Tibial artery (tissue), 4 donors: Measurements from ENCODE around the gene RUNX2.

ENCODE experiments used
- DNase-seq, 2 donors: peaks; one replicate each; pipeline ENCODE4 v3.0.0-alpha.2; 2019
- H3K27ac ChIP-seq, 2 donors: fragments of 200-600 bp; sonication (generic) in 1 of 2; 1 replicate in 1 of 2; 2 replicates in 1 of 2; pipeline ENCODE4 v1.5.1; 2018 to 2019; ENCODE audit warnings: mild to moderate bottlenecking in 1 of 2
- H3K27me3 ChIP-seq, 2 donors: fragments of 200-600 bp; sonication (generic) in 1 of 2; one replicate each; pipeline versions ENCODE4 v1.5.1 to v1.6.0; 2016 to 2019
- H3K36me3 ChIP-seq, 3 donors: fragments of 200-600 bp; sonication (generic) in 2 of 3; one replicate each; pipeline ENCODE4 v1.5.1; 2016 to 2019; ENCODE audit warnings: mild to moderate bottlenecking in 2 of 3
- H3K4me1 ChIP-seq, 4 donors: fragments of 200-600 bp; sonication (generic) in 2 of 4; 1 replicate in 3 of 4; 2 replicates in 1 of 4; pipeline ENCODE4 v1.5.1; 2016 to 2019
- H3K4me3 ChIP-seq, 2 donors: fragments of 200-600 bp; sonication (generic) in 1 of 2; 1 replicate in 1 of 2; 2 replicates in 1 of 2; pipeline ENCODE4 v1.5.1; 2018 to 2019; ENCODE audit warnings: mild to moderate bottlenecking in 2 of 2
- H3K9me3 ChIP-seq, 3 donors: fragments of 200-600 bp; sonication (generic) in 1 of 3; one replicate each; pipeline ENCODE4 v1.5.1; 2016 to 2019
- intact Hi-C: fragments of 100-400 bp; cut with DNase I; formaldehyde crosslinking; loops from one replicate; pipeline ENCODE4 v1.15.0; 2023; ENCODE audit warnings: low total_unique reads
- TF ChIP-seq, protein P1 (sequence below), 2 experiments: fragments of 200-600 bp in 1 of 2; fragments of 450-650 bp in 1 of 2; IDR thresholded peaks; one replicate each; pipeline ENCODE4 v1.5.1; 2017 to 2019; ENCODE audit warnings: antibody characterized with exemption in 2 of 2, mild to moderate bottlenecking in 1 of 2, moderate library complexity in 1 of 2

The RUNX2 gene

DNA sequence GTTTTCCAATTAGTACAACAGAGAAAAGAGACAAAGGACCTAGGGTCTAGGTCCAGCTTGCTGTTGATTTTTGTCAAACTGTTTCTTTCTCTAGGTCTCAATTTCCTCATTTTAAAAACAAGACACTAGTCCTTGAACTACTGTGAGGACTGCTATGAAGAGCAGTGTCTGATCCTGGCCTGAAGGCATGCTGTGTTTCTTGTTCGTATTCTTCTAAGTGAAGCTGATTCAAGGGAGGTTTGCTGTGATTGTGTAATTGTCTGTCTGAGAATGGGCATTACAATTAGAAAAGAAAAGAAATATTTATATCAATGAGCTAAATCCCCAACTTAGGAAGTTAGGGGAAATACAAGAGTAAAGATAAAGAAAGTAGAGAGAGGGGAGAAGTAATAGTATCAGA, 277.8 kb downstream of the RUNX2 start:
- H3K9me3 ChIP-seq, result no peaks in the 10 kb centered on the region
- peaks cover 0 to 3% (median 0%) of the 10 kb centered on the region in 4 donors for H3K4me1 ChIP-seq
- H3K4me3 ChIP-seq, result no peak overlapping the region
- DNase-seq, result no peak
- intact Hi-C loops, result no loop called here
- TF ChIP-seq, protein P1, sequence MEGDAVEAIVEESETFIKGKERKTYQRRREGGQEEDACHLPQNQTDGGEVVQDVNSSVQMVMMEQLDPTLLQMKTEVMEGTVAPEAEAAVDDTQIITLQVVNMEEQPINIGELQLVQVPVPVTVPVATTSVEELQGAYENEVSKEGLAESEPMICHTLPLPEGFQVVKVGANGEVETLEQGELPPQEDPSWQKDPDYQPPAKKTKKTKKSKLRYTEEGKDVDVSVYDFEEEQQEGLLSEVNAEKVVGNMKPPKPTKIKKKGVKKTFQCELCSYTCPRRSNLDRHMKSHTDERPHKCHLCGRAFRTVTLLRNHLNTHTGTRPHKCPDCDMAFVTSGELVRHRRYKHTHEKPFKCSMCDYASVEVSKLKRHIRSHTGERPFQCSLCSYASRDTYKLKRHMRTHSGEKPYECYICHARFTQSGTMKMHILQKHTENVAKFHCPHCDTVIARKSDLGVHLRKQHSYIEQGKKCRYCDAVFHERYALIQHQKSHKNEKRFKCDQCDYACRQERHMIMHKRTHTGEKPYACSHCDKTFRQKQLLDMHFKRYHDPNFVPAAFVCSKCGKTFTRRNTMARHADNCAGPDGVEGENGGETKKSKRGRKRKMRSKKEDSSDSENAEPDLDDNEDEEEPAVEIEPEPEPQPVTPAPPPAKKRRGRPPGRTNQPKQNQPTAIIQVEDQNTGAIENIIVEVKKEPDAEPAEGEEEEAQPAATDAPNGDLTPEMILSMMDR (IDR thresholded peaks at IDR 0.05), result no peak
- H3K36me3 ChIP-seq, result no peaks in the 10 kb centered on the region
- H3K27ac ChIP-seq, result no peak overlapping the region
- H3K27me3 ChIP-seq, result no peaks in the 10 kb centered on the region

GRCh38 chr6:45606831-45607400, 278.8 kb downstream of the RUNX2 start:
- H3K4me3 ChIP-seq, result no peak overlapping the region
- H3K27ac ChIP-seq, result no peak overlapping the region
- no peak for DNase-seq
- TF ChIP-seq, protein P1 (IDR thresholded peaks at IDR 0.05), result no peak
- H3K4me1 ChIP-seq, result peaks cover 0 to 3% (median 0%) of the 10 kb centered on the region in 4 donors
- H3K36me3 ChIP-seq, result no peaks in the 10 kb centered on the region
- intact Hi-C loops, result no loop called here
- no peaks in the 10 kb centered on the region for H3K27me3 ChIP-seq
- H3K9me3 ChIP-seq, result no peaks in the 10 kb centered on the region

GRCh38 chr6:45607798-45608197, 279.7 kb downstream of the RUNX2 start:
- no peaks in the 10 kb centered on the region for H3K27me3 ChIP-seq
- peaks cover 0 to 3% (median 0%) of the 10 kb centered on the region in 4 donors for H3K4me1 ChIP-seq
- TF ChIP-seq, protein P1 (IDR thresholded peaks at IDR 0.05), result no peak
- no peak overlapping the region for H3K27ac ChIP-seq
- no peak overlapping the region for H3K4me3 ChIP-seq
- no peak for DNase-seq
- intact Hi-C loops, result no loop called here
- H3K9me3 ChIP-seq, result no peaks in the 10 kb centered on the region
- no peaks in the 10 kb centered on the region for H3K36me3 ChIP-seq

- H3K4me3 ChIP-seq, result no peak overlapping the region
- no peaks in the 10 kb centered on the region for H3K36me3 ChIP-seq
- DNase-seq, result no peak
- H3K4me1 ChIP-seq, result peaks cover 0 to 3% (median 0%) of the 10 kb centered on the region in 4 donors
- no peaks in the 10 kb centered on the region for H3K27me3 ChIP-seq
- intact Hi-C loops, result no loop called here
- TF ChIP-seq, protein P1 (IDR thresholded peaks at IDR 0.05), result no peak
- H3K27ac ChIP-seq, result no peak overlapping the region
- no peaks in the 10 kb centered on the region for H3K9me3 ChIP-seq
These were observed 280.3 kb downstream of the RUNX2 start for GRCh38 chr6:45608252-45608913.

DNA sequence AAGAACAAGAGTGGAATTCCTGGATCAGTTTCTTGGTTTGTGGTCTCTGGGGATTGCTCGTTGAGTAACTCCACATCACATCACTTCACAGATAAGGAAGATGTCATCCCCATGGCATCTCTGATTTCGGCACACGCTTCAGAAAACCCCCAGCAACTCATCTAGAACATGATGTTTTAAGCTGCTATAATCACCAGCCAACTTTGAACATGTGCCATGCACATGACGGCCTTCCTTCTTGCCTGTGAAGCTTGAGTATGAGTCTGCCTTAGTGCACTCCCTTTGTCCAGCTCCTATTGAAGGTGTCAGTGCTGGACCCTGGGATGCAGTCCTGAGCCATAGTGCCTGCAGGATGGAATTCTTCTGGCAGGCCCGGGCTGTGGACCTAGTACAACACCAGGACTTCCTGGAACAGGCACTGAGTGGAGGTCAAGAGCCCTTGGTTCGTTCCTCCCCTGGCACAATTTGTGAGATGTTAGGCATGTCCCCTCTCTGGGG, 281.1 kb downstream of the RUNX2 start:
- TF ChIP-seq, protein P1 (IDR thresholded peaks at IDR 0.05), result no peak
- no peaks in the 10 kb centered on the region for H3K27me3 ChIP-seq
- no peak overlapping the region for H3K27ac ChIP-seq
- intact Hi-C loops, result no loop called here
- H3K9me3 ChIP-seq, result no peaks in the 10 kb centered on the region
- H3K4me3 ChIP-seq, result no peak overlapping the region
- DNase-seq, result no peak
- peaks cover 0 to 3% (median 0%) of the 10 kb centered on the region in 4 donors for H3K4me1 ChIP-seq
- H3K36me3 ChIP-seq, result no peaks in the 10 kb centered on the region
